ENCODE data around the gene ASPM. TPM values are rescaled to one million over a fixed set of nuclear protein-coding genes. Genes with fewer than 3 reads are reported as not detected.

The ASPM gene
- total RNA-seq, 1 donor from 2014 or later, result 3.9 TPM

- Histone ChIP-seq H3K9ac (ENCODE audit: low read length) (no peak overlapping the region), H4K20me1 (ENCODE audit: insufficient read depth, low read length) (no peaks in the 10 kb centered on the region), H2AFZ (ENCODE audit: low read depth, low read length) (no peak overlapping the region), H3K27ac (ENCODE audit: low read depth, low read length) (no peak overlapping the region), H3K4me1 (ENCODE audit: insufficient read depth, low read length) (no peaks in the 10 kb centered on the region), H3K79me2 (ENCODE audit: insufficient read depth, low read length) (no peaks in the 10 kb centered on the region), H3K9me3 (ENCODE audit: insufficient read depth, low read depth, low read length) (peaks cover 10% of the 10 kb centered on the region), H3K4me2 (ENCODE audit: low read length) (no peak overlapping the region), H3K36me3 (ENCODE audit: insufficient read depth, low read length) (peaks cover 24% of the 10 kb centered on the region), H3K4me3 (ENCODE audit: insufficient read depth, low read depth, low read length) (no peak overlapping the region), H3K27me3 (ENCODE audit: insufficient read depth, low read length) (no peaks in the 10 kb centered on the region)
- FAIRE-seq (no peak), DNase-seq (ENCODE audit: low read depth) (no peak)
- no peaks in the 10 kb centered on the region for H3K4me1 Mint-ChIP-seq (ENCODE audit: low read depth, unreplicated experiment)
- H3K4me3 Mint-ChIP-seq (ENCODE audit: unreplicated experiment), result no peak overlapping the region
- TF ChIP-seq EZH2 (IDR thresholded peaks at IDR 0.05; ENCODE audit: insufficient read depth, low read length) (no peak), CTCF (IDR thresholded peaks at IDR 0.05; ENCODE audit: insufficient read depth, low read depth, low read length) (no peak)
- no peak overlapping the region for H3K27ac Mint-ChIP-seq (ENCODE audit: unreplicated experiment)
- H3K27me3 Mint-ChIP-seq (ENCODE audit: low read depth, unreplicated experiment), result no peaks in the 10 kb centered on the region
- peaks cover 14% of the 10 kb centered on the region for H3K9me3 Mint-ChIP-seq (ENCODE audit: unreplicated experiment)
- H3K36me3 Mint-ChIP-seq (ENCODE audit: low read depth, unreplicated experiment), result peaks cover 8% of the 10 kb centered on the region
Measured at GRCh38 chr1:197083474-197083873, 63.0 kb downstream of the ASPM start.

- FAIRE-seq (no peak), DNase-seq (ENCODE audit: low read depth) (no peak)
- Mint-ChIP-seq H3K4me1 (ENCODE audit: low read depth, unreplicated experiment) (no peaks in the 10 kb centered on the region), H3K9me3 (ENCODE audit: unreplicated experiment) (peaks cover 14% of the 10 kb centered on the region), H3K27me3 (ENCODE audit: low read depth, unreplicated experiment) (no peaks in the 10 kb centered on the region), H3K27ac (ENCODE audit: unreplicated experiment) (no peak overlapping the region), H3K4me3 (ENCODE audit: unreplicated experiment) (no peak overlapping the region), H3K36me3 (ENCODE audit: low read depth, unreplicated experiment) (peaks cover 8% of the 10 kb centered on the region)
- Histone ChIP-seq H3K9me3 (ENCODE audit: insufficient read depth, low read depth, low read length) (peaks cover 10% of the 10 kb centered on the region), H4K20me1 (ENCODE audit: insufficient read depth, low read length) (no peaks in the 10 kb centered on the region), H3K79me2 (ENCODE audit: insufficient read depth, low read length) (no peaks in the 10 kb centered on the region), H3K9ac (ENCODE audit: low read length) (no peak overlapping the region), H3K4me2 (ENCODE audit: low read length) (no peak overlapping the region), H3K27ac (ENCODE audit: low read depth, low read length) (no peak overlapping the region), H3K4me3 (ENCODE audit: insufficient read depth, low read depth, low read length) (no peak overlapping the region), H3K4me1 (ENCODE audit: insufficient read depth, low read length) (no peaks in the 10 kb centered on the region), H3K36me3 (ENCODE audit: insufficient read depth, low read length) (peaks cover 15% of the 10 kb centered on the region), H3K27me3 (ENCODE audit: insufficient read depth, low read length) (no peaks in the 10 kb centered on the region), H2AFZ (ENCODE audit: low read depth, low read length) (no peak overlapping the region)
- TF ChIP-seq EZH2 (IDR thresholded peaks at IDR 0.05; ENCODE audit: insufficient read depth, low read length) (no peak), CTCF (IDR thresholded peaks at IDR 0.05; ENCODE audit: insufficient read depth, low read depth, low read length) (no peak)
Measured at GRCh38 chr1:197081117-197081753, 65.2 kb downstream of the ASPM start.

- H3K4me1 ChIP-seq (ENCODE audit: insufficient read depth, low read length), result no peaks in the 10 kb centered on the region
- H3K9ac ChIP-seq (ENCODE audit: low read length), result no peak overlapping the region
- no peak overlapping the region for H3K4me3 Mint-ChIP-seq (ENCODE audit: unreplicated experiment)
- peaks cover 10% of the 10 kb centered on the region for H3K9me3 ChIP-seq (ENCODE audit: insufficient read depth, low read depth, low read length)
- no peaks in the 10 kb centered on the region for H3K79me2 ChIP-seq (ENCODE audit: insufficient read depth, low read length)
- no peak overlapping the region for H3K27ac Mint-ChIP-seq (ENCODE audit: unreplicated experiment)
- no peak overlapping the region for H3K4me3 ChIP-seq (ENCODE audit: insufficient read depth, low read depth, low read length)
- H3K27me3 ChIP-seq (ENCODE audit: insufficient read depth, low read length), result no peaks in the 10 kb centered on the region
- H3K36me3 ChIP-seq (ENCODE audit: insufficient read depth, low read length), result peaks cover 14% of the 10 kb centered on the region
- FAIRE-seq (no peak), DNase-seq (ENCODE audit: low read depth) (no peak)
- no peak overlapping the region for H3K4me2 ChIP-seq (ENCODE audit: low read length)
- H3K36me3 Mint-ChIP-seq (ENCODE audit: low read depth, unreplicated experiment), result peaks cover 8% of the 10 kb centered on the region
- no peak overlapping the region for H3K27ac ChIP-seq (ENCODE audit: low read depth, low read length)
- H4K20me1 ChIP-seq (ENCODE audit: insufficient read depth, low read length), result no peaks in the 10 kb centered on the region
- H3K27me3 Mint-ChIP-seq (ENCODE audit: low read depth, unreplicated experiment), result no peaks in the 10 kb centered on the region
- H2AFZ ChIP-seq (ENCODE audit: low read depth, low read length), result no peak overlapping the region
- peaks cover 14% of the 10 kb centered on the region for H3K9me3 Mint-ChIP-seq (ENCODE audit: unreplicated experiment)
- H3K4me1 Mint-ChIP-seq (ENCODE audit: low read depth, unreplicated experiment), result no peaks in the 10 kb centered on the region
- TF ChIP-seq EZH2 (IDR thresholded peaks at IDR 0.05; ENCODE audit: insufficient read depth, low read length), result no peak
- TF ChIP-seq CTCF (IDR thresholded peaks at IDR 0.05; ENCODE audit: insufficient read depth, low read depth, low read length), result no peak
Measured at GRCh38 chr1:197080323-197080722, 66.1 kb downstream of the ASPM start.
